GM21737 (cell line): ENCODE data around the gene FAM174B.
"Not testable (repeated sequence)": the region's sequence is repeated elsewhere in the genome, so short reads cannot be mapped to it uniquely, and the experiment has no call there.

ENCODE experiments used
- ATAC-seq: cut with Tn5 transposase; IDR thresholded peaks from one replicate; pipeline ENCODE4 v1.9.1; 2021; ENCODE audit warnings: mild to moderate bottlenecking, moderate library complexity; ENCODE audit not compliant: unreplicated experiment

The FAM174B gene

DNA sequence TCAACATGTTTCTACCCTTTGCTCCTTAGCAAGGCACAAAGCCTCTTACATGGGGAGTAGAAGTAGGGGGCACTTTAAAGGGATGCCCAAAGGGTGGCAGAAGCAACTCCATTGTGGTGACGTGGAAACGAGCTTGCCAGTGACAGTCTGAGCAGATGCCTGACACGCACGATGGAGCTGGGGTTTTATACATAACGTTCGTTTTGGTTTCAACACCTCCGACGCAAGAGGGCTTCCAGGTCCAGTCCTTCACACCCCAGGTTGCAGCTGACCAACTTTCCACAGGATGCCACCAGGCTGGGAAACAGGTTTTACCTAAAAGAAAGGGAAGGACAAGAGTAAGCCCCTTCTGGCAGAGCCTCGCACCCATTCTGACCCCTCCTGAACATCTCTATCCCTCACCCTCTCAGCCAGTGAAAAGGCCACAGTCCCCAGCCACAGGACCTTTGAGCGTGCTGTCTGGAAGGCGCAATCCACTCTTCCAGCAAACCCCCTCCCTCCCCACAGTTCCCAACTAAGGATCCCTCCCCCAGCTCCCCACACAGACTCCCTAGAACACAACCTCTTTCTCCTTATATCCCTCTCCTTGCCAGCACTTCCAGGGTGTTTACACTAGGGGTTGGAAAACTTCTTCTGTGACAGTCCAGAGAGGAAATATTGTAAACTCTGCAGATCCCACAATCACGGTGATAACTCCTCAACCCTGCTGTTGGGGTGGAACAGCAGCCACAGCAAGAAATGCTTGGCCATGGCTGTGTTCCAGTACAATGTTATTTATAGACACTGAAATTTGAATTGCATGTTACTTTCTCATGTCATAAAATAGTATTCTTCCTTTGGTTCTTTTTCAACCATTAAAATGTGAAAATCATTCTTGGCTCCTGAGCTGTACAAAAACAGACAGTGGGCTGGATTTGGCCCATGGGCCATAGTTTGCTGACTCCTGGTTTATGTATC lies 36.2 kb downstream of the FAM174B start:
- no peak for ATAC-seq

GRCh38 chr15:92617549-92618520 lies 37.7 kb downstream of the FAM174B start:
- ATAC-seq, result no peak

DNA sequence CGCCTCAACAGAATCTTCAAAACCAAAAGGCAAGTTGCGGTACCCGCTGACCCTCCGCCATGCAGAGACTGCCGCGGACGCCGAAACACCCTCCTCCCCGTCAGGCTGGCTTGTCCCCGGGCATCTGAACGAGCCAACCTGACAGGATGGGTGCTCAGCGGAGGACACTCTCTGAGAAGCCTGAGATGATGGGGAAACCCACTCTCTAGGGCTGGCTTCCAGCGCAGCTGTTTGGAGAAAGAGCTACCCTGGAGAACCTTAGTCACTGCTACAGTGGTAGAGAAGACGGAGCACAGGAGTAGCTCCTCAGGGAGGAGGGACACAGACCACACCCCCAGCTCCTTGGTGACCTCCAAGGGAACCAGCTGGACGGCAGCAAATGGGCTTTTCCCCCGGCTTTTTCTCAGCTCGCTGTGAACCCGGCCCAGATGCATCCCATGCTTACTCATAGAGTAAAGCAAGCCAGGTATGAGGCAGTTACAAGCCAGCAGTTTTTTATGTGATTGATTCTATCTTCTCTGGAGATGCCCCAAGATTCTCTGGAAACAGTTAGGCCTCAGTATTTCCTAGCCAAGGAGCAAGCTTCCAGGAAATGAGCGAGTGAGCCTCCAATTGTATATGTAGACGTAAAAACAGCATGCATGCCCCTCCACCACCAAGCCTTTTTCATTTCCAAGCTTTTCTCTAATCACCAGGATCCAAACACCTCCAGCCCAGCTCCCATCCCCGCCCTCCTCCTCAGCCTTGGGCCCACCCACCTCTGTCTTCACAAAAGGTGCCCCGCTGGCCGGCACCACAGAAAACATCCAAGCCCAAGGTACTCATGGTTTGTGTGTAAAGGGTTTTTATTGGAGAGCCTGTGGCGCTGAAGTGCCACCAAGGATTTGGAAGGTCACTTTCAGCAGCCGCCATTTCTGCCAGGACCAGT lies 38.7 kb downstream of the FAM174B start:
- ATAC-seq, result no peak

GRCh38 chr15:92614791-92615785 lies 40.5 kb downstream of the FAM174B start:
- ATAC-seq, result no peak

DNA sequence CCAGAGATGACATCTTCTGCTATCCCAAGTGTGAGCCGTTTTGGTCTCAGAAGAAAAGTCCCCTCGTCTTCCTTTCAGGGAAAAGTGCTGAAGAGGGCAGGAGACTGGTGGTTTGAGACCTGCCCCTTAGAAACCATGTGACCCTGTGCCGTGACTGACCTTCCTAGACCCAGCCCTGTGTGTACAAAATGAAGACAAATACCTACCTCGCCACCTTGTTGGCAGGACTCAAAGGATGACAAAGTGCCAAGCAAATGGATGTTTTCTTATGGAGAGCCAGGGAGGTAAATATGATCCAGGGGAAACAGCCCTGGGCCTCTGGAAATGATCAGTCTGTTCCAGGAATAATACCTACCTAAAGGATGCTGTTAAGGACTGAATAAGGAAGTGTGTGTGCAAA lies 41.3 kb downstream of the FAM174B start:
- ATAC-seq, result no peak

GRCh38 chr15:92613841-92614240 lies 41.7 kb downstream of the FAM174B start:
- no peak for ATAC-seq

DNA sequence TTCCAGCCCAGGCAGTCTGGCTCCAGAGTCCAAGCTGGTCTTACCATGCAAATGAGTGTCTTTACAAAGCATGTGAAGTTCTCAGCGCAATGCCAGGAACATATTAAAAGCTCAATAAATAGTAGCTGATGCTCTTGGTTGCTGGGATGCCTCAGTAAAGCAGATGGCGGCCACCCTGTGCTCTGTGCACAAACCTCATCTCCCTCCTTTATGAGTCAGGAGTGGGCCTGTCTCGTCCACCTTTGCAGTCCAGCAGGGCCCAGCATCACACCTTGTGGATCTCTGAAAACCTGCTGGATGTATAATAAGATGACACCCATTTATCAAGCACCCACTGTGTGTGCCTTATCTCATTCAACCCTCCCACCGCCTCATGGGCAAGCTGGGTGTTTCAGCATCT lies 42.7 kb downstream of the FAM174B start:
- no peak for ATAC-seq

DNA sequence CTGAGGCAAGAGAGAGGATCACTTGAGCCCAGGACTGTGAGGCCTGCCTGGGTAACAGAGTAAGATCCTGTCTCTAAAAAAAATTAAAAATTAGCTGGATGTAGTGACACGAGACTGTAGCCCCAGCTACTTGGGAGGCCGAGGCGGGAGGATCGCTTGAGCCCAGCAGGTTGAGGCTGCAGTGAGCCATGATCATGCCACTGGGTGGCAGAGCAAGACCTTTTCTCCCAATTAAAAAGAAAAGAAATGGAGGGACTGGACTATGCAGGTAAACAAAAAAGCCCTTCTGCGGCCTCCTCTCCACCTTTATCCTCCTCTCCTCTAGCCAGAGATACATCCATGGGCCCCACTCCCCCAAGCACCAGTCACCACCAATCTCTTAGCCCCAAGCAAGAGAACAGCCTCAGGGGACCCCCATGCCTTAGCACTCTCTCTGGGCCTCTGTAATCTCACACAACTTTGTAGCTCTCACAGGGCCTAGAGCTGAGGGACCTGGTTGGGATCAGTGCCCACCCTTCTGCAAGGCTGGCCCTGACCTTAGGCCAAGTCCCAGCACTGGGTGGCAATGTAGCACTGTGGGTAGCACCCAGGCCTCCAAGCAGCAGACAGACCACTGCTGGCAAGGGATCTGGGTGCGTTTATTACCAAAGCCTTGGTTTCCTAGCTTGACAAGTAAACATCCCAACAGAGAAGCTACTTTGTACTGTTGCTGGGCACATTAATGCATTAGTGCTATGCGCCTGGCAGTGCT lies 43.4 kb downstream of the FAM174B start:
- ATAC-seq, result no peak

GRCh38 chr15:92611150-92611549 lies 44.4 kb downstream of the FAM174B start:
- ATAC-seq, result no peak

DNA sequence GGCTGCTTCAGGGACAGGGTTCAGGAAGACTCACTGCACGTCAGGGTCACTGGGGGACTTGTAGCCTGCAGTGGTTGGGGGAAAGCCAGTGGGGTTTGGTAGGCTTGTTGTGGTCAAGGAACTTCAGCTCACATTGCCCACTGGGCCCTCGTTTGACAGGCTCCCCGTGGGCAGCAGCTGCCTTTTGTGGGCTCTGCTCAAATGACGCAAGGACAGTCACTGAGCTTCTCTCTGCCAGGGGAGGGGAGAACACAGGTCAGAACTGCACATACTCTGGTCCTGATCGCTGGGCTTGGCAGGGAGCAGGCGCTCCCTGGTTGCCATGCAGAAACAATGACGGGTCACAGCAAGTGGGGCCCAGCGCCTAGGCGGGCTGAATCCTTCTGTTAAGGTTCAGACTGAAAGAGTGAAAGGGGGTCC lies 45.5 kb downstream of the FAM174B start:
- ATAC-seq, result no peak

GRCh38 chr15:92608866-92609700 lies 46.5 kb downstream of the FAM174B start:
- ATAC-seq, result no peak

DNA sequence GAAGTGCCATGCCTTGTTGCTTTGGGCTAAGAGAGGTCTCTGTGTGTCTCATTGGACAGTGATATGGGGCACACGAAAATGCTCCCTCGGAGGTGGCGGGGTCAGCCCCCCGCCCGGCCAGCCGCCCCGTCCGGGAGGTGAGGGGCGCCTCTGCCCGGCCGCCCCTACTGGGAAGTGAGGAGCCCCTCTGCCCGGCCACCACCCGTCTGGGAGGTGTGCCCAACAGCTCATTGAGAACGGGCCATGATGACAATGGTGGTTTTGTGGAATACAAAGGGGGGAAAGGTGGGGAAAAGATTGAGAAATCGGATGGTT lies 48.8 kb downstream of the FAM174B start:
- ATAC-seq, result not testable (repeated sequence)

- no peak for ATAC-seq
Measured at GRCh38 chr15:92606126-92606835, 49.3 kb downstream of the FAM174B start.

- no peak for ATAC-seq
Measured at GRCh38 chr15:92605225-92605944, 50.2 kb downstream of the FAM174B start.

DNA sequence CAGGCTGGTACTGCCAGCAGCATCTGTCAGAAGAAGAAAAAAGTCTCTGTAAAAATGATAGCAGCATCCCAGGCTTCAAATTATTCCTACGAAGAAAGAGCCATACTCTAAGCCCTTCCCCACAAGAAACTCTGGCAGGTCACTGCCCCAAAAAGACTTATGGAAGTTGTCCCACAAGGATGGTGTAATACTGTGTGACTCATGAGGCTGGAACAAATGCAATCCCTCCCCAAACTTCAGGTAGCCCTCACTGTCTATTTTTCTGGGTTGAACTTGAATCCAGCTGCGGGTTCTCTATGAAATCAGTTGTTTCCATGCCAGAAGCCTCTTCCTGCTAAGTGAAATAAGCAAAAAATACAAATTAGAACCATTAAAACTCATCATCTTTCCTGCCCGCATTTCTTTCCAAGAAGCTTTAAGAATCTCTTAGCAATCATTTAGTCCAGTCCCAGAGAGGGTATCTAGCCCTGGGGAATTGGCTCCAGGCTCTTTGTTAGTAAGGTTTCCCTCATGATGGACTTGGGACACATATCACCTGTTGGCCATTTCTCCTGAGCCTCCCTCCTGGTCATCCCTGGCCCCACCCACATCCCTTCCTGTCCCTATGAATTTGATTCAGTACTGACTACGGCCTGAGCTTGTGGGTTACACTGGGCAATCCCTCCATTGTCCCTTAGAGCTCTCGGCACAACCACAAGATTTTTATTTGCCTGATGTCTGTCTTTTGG lies 51.7 kb downstream of the FAM174B start:
- ATAC-seq, result no peak

- ATAC-seq, result no peak
Measured at GRCh38 chr15:92603278-92603677, 52.3 kb downstream of the FAM174B start.
